K562 (cell line): ENCODE results near the gene FOXR1. TPM values are rescaled to one million over a fixed set of nuclear protein-coding genes. Genes with fewer than 3 reads are reported as not detected.
A peak's percentile ranks its signal among the peaks of the same experiment; 100 is the strongest.

Source experiments
- AFF1 ChIP-seq, 2 experiments: fragments of 450-650 bp; IDR thresholded peaks; 2 replicates each; pipeline ENCODE4 v1.6.1; 2018; ENCODE audit warnings: mild to moderate bottlenecking in 2 of 2, low read depth in 1 of 2; ENCODE audit not compliant: partially characterized antibody in 2 of 2
- ELF1 ChIP-seq: fragments of 200-800 bp; sonication (Bioruptor generic); IDR thresholded peaks from 2 replicates; pipeline ENCODE4 v1.6.1; 2016; ENCODE audit warnings: missing genetic modification characterization, missing compliant biosample characterization
- HMGN3 ChIP-seq: IDR thresholded peaks from 2 replicates; pipeline ENCODE4 v1.6.1; 2011; ENCODE audit warnings: borderline replicate concordance, low read depth, mild to moderate bottlenecking, mixed read lengths, low read length; ENCODE audit not compliant: insufficient read length; ENCODE audit errors: extremely low read depth
- MCM3 ChIP-seq: fragments of 450-650 bp; IDR thresholded peaks from 2 replicates; pipeline ENCODE4 v1.6.1; 2016
- NELFE ChIP-seq: IDR thresholded peaks from 2 replicates; pipeline ENCODE4 v1.6.1; 2011; ENCODE audit warnings: mild to moderate bottlenecking; ENCODE audit not compliant: insufficient read depth, insufficient read length
- NR4A1 ChIP-seq, 2 experiments: fragments of 250-450 bp in 1 of 2; fragments of 450-650 bp in 1 of 2; sonication (Bioruptor Pico) in 1 of 2; IDR thresholded peaks; 2 replicates each; pipeline versions ENCODE4 v1.4.0 to v1.6.1; 2016 to 2020; ENCODE audit warnings: mild to moderate bottlenecking in 2 of 2, missing compliant biosample characterization in 1 of 2, missing genetic modification characterization in 1 of 2, moderate library complexity in 1 of 2
- PHB2 ChIP-seq: fragments of 450-650 bp; IDR thresholded peaks from 2 replicates; pipeline ENCODE4 v1.6.1; 2017; ENCODE audit warnings: low read depth
- PHF21A ChIP-seq: fragments of 450-650 bp; IDR thresholded peaks from 2 replicates; pipeline ENCODE4 v1.6.1; 2017; ENCODE audit warnings: low read depth, borderline replicate concordance
- ZBTB17 ChIP-seq: fragments of 450-650 bp; formaldehyde crosslinking; IDR thresholded peaks from 2 replicates; pipeline ENCODE4 v1.4.0; 2020; ENCODE audit warnings: mild to moderate bottlenecking
- ZNF174 ChIP-seq: fragments of 250-450 bp; sonication (Bioruptor Pico); IDR thresholded peaks from 2 replicates; pipeline ENCODE4 v1.4.0; 2020; ENCODE audit warnings: mild to moderate bottlenecking
- polyA plus RNA-seq, 8 experiments: library from polyadenylated mRNA; depleted of rRNA in 4 of 8; stranded (reverse) in 5 of 8; unstranded in 3 of 8; fragments of >200 nt; fragmentation: Nextera tagmentation in 2 of 8; fragmentation: Illumina TruSeq in 1 of 8; extraction: Ambion mirVana in 2 of 8; extraction: Trizol in 1 of 8; gene quantifications; 2 replicates each; pipeline versions ENCODE4 v1.2.1 to v1.2.3, GENCODE V29; 2011 to 2014; ENCODE audit warnings: inconsistent platforms in 1 of 8, missing spikeins in 1 of 8
- total RNA-seq, 7 experiments: library from RNA; depleted of rRNA in 6 of 7; stranded (reverse); fragments of >200 nt in 6 of 7; fragmentation: Illumina TruSeq in 2 of 7; extraction: Trizol in 2 of 7; gene quantifications; 2 replicates each; pipeline versions ENCODE4 v1.2.1 to v1.2.3, GENCODE V29; 2011 to 2021; ENCODE audit warnings: low replicate concordance in 1 of 7
- TF ChIP-seq, protein P1 (sequence below): fragments of 250-450 bp; sonication (Bioruptor Pico); IDR thresholded peaks from 2 replicates; pipeline ENCODE4 v1.5.0; 2021; ENCODE audit warnings: mild to moderate bottlenecking, borderline replicate concordance
- TF ChIP-seq, protein P2 (sequence below): fragments of 450-650 bp; conservative IDR thresholded peaks from 2 replicates; pipeline ENCODE4 v1.6.1; 2016; ENCODE audit warnings: missing genetic modification characterization, low read depth, mild to moderate bottlenecking, control low read depth, missing compliant biosample characterization
- TF ChIP-seq, protein P3 (sequence below): sonication (generic); formaldehyde crosslinking; IDR thresholded peaks from 2 replicates; pipeline ENCODE4 v1.8.1; 2023; ENCODE audit warnings: mild to moderate bottlenecking, missing genetic modification reagents
- TF ChIP-seq, protein P4 (sequence below): sonication (generic); formaldehyde crosslinking; IDR thresholded peaks from 2 replicates; pipeline ENCODE4 v1.8.0; 2022; ENCODE audit warnings: mild to moderate bottlenecking, missing genetic modification reagents, borderline replicate concordance

FOXR1 gene
- total and polyA plus RNA-seq, 9 of the 15 experiments (the other 6 are each of a cell fraction or from before 2014, with no cell fraction given), result not detected

GRCh38 chr11:118928101-118928869 is 43.3 kb upstream of the FOXR1 start (continued):
- TF ChIP-seq, protein P1, sequence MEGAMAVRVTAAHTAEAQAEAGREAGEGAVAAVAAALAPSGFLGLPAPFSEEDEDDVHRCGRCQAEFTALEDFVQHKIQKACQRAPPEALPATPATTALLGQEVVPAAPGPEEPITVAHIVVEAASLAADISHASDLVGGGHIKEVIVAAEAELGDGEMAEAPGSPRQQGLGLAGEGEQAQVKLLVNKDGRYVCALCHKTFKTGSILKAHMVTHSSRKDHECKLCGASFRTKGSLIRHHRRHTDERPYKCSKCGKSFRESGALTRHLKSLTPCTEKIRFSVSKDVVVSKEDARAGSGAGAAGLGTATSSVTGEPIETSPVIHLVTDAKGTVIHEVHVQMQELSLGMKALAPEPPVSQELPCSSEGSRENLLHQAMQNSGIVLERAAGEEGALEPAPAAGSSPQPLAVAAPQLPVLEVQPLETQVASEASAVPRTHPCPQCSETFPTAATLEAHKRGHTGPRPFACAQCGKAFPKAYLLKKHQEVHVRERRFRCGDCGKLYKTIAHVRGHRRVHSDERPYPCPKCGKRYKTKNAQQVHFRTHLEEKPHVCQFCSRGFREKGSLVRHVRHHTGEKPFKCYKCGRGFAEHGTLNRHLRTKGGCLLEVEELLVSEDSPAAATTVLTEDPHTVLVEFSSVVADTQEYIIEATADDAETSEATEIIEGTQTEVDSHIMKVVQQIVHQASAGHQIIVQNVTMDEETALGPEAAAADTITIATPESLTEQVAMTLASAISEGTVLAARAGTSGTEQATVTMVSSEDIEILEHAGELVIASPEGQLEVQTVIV (CRISPR knock-in tag), result no peak
- TF ChIP-seq NR4A1 (CRISPR knock-in tag; IDR thresholded peaks at IDR 0.05) (0 out of 2 replicates have a peak, but pooled peaks have one; percentile 11), NR4A1 (tag; IDR thresholded peaks at IDR 0.05) (no peak), ZBTB17 (no peak), PHF21A (no peak), HMGN3 (no peak), NELFE (no peak), ZNF174 (CRISPR knock-in tag) (no peak), AFF1 (IDR thresholded peaks at IDR 0.05; ENCODE audit: low read depth in 1 of 2, partially characterized antibody in 2 of 2) (peak in 1 of 2 experiments; percentile 29), ELF1 (peak; percentile 50; the same call in 1 of the 2 replicates), MCM3 (no peak), PHB2 (no peak)
- TF ChIP-seq, protein P2, sequence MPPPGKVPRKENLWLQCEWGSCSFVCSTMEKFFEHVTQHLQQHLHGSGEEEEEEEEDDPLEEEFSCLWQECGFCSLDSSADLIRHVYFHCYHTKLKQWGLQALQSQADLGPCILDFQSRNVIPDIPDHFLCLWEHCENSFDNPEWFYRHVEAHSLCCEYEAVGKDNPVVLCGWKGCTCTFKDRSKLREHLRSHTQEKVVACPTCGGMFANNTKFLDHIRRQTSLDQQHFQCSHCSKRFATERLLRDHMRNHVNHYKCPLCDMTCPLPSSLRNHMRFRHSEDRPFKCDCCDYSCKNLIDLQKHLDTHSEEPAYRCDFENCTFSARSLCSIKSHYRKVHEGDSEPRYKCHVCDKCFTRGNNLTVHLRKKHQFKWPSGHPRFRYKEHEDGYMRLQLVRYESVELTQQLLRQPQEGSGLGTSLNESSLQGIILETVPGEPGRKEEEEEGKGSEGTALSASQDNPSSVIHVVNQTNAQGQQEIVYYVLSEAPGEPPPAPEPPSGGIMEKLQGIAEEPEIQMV, result no peak
- TF ChIP-seq, protein P3, sequence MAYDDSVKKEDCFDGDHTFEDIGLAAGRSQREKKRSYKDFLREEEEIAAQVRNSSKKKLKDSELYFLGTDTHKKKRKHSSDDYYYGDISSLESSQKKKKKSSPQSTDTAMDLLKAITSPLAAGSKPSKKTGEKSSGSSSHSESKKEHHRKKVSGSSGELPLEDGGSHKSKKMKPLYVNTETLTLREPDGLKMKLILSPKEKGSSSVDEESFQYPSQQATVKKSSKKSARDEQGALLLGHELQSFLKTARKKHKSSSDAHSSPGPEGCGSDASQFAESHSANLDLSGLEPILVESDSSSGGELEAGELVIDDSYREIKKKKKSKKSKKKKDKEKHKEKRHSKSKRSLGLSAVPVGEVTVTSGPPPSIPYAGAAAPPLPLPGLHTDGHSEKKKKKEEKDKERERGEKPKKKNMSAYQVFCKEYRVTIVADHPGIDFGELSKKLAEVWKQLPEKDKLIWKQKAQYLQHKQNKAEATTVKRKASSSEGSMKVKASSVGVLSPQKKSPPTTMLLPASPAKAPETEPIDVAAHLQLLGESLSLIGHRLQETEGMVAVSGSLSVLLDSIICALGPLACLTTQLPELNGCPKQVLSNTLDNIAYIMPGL (CRISPR knock-in tag), result 0 out of 2 replicates have a peak, but pooled peaks have one; percentile 59
- TF ChIP-seq, protein P4, sequence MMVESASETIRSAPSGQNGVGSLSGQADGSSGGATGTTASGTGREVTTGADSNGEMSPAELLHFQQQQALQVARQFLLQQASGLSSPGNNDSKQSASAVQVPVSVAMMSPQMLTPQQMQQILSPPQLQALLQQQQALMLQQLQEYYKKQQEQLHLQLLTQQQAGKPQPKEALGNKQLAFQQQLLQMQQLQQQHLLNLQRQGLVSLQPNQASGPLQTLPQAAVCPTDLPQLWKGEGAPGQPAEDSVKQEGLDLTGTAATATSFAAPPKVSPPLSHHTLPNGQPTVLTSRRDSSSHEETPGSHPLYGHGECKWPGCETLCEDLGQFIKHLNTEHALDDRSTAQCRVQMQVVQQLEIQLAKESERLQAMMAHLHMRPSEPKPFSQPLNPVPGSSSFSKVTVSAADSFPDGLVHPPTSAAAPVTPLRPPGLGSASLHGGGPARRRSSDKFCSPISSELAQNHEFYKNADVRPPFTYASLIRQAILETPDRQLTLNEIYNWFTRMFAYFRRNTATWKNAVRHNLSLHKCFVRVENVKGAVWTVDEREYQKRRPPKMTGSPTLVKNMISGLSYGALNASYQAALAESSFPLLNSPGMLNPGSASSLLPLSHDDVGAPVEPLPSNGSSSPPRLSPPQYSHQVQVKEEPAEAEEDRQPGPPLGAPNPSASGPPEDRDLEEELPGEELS (CRISPR knock-in tag), result no peak
